ENCODE data around the gene LRRC37A3. TPM values are rescaled to one million over a fixed set of nuclear protein-coding genes. Genes with fewer than 3 reads are reported as not detected.
"Not testable (repeated sequence)": the region's sequence is repeated elsewhere in the genome, so short reads cannot be mapped to it uniquely, and the experiment has no call there.

LRRC37A3 gene
- total RNA-seq, 3 donors from 2014 or later = 8.2 to 17.3 (median 14.7) TPM

DNA sequence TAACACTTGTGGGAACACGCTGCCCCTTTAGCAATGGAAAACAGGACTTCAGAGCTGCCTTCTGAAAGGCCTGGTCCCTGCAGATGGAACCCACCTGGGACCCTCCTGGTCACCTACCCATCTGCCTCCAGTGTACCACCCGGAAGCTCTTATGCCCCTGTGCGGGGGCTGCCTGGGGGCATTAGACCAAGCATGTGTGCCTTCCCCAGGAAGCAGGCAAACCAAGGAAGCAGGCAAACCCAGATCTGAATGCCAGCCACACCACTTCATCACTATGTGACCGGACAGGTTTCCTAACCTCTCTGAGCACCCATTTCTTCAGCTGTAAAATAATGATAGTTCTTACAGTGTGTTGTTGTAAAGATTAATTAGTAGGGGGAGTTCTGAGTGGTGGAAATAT lies 20.8 kb upstream of the LRRC37A3 start:
- DNase-seq (ENCODE audit: low spot score in 2 of 2) = no peak
- intact Hi-C loops (cut with DNase I; ENCODE audit: low total_unique reads) = no loop called here
- H3K27me3 ChIP-seq = no peaks in the 10 kb centered on the region

DNA sequence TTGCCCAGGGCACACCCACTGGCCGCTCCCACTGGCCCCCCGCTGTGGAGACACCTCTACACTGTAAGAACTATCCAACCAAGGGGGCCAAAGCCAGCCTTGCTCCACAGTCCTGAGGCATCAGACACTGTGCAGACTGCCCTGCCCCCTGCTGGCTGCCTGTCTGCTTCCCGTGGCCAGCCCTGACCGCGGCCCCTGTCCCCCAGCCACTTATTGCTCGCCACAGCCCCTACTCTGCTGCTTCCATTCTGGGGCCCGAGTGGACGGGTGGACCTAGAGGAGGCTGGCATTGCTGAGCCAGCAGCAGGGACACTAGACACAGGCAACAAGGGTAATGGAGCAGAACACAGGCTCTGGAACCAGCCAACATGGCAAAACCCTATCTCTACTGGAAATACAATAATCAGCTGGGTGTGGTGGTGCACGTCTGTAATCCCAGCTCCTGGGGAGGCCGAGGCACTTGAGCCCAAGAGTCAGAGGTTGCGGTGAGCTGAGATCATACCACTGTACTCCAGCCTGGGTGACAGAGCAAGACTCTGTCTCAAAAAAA lies 19.7 kb upstream of the LRRC37A3 start:
- Histone ChIP-seq H3K4me1 (no peaks in the 10 kb centered on the region), H3K4me3 (no peak overlapping the region), H3K9me3 (no peaks in the 10 kb centered on the region), H3K27me3 (no peaks in the 10 kb centered on the region), H3K27ac (no peak overlapping the region), H3K36me3 (no peaks in the 10 kb centered on the region)
- DNase-seq (ENCODE audit: low spot score in 2 of 2) = no peak
- intact Hi-C loops (cut with DNase I; ENCODE audit: low total_unique reads) = no loop called here
- no peak for TF ChIP-seq POLR2A (IDR thresholded peaks at IDR 0.05)
- TF ChIP-seq, protein P1, sequence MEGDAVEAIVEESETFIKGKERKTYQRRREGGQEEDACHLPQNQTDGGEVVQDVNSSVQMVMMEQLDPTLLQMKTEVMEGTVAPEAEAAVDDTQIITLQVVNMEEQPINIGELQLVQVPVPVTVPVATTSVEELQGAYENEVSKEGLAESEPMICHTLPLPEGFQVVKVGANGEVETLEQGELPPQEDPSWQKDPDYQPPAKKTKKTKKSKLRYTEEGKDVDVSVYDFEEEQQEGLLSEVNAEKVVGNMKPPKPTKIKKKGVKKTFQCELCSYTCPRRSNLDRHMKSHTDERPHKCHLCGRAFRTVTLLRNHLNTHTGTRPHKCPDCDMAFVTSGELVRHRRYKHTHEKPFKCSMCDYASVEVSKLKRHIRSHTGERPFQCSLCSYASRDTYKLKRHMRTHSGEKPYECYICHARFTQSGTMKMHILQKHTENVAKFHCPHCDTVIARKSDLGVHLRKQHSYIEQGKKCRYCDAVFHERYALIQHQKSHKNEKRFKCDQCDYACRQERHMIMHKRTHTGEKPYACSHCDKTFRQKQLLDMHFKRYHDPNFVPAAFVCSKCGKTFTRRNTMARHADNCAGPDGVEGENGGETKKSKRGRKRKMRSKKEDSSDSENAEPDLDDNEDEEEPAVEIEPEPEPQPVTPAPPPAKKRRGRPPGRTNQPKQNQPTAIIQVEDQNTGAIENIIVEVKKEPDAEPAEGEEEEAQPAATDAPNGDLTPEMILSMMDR (IDR thresholded peaks at IDR 0.05) = peak in 1 of 3 donors; percentile 19
- no peak for TF ChIP-seq POLR2AphosphoS5 (IDR thresholded peaks at IDR 0.05)

More for the DNA sequence above, 20.8 kb upstream of the LRRC37A3 start:
- Histone ChIP-seq H3K27ac (no peak overlapping the region), H3K9me3 (no peaks in the 10 kb centered on the region), H3K36me3 (no peaks in the 10 kb centered on the region), H3K4me3 (no peak overlapping the region), H3K4me1 (no peaks in the 10 kb centered on the region)
- TF ChIP-seq POLR2A (IDR thresholded peaks at IDR 0.05) (no peak), POLR2AphosphoS5 (IDR thresholded peaks at IDR 0.05) (no peak)
- TF ChIP-seq, protein P1 (IDR thresholded peaks at IDR 0.05) = no peak

DNA sequence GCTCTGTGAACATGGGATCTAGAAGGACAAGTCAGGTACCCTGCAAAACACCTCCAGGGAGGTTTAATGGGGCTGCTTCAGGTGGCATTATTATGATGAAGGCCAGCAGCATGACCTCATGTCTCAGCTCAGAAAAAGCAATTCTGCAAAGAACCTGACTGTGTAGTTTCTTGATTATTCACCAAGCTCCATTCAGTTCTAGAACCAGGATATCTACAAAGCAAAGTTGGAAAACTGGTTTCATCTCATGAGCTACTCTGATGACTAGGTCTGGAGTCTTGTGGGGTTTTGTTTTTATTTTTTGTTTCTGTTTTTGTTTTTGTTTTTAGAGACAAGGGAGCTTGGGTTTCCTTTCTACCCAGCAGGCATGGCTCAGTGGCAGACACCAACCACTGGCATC lies 19.0 kb upstream of the LRRC37A3 start:
- intact Hi-C loops (cut with DNase I; ENCODE audit: low total_unique reads) = no loop called here
- TF ChIP-seq POLR2A (IDR thresholded peaks at IDR 0.05) (no peak), POLR2AphosphoS5 (IDR thresholded peaks at IDR 0.05) (no peak)
- TF ChIP-seq, protein P1 (IDR thresholded peaks at IDR 0.05) = no peak

GRCh38 chr17:64936117-64936516 lies 16.8 kb upstream of the LRRC37A3 start:
- Histone ChIP-seq H3K9me3 (no peaks in the 10 kb centered on the region), H3K27ac (no peak overlapping the region), H3K27me3 (no peaks in the 10 kb centered on the region), H3K4me3 (no peak overlapping the region), H3K4me1 (no peaks in the 10 kb centered on the region), H3K36me3 (no peaks in the 10 kb centered on the region)
- intact Hi-C loops (cut with DNase I; ENCODE audit: low total_unique reads) = no loop called here
- TF ChIP-seq, protein P1 (IDR thresholded peaks at IDR 0.05) = no peak
- TF ChIP-seq POLR2AphosphoS5 (IDR thresholded peaks at IDR 0.05) (no peak), POLR2A (IDR thresholded peaks at IDR 0.05) (no peak)
- no peak for DNase-seq (ENCODE audit: low spot score in 2 of 2)

More for the DNA sequence above, 19.0 kb upstream of the LRRC37A3 start:
- H3K4me1 ChIP-seq = no peaks in the 10 kb centered on the region
- no peak for DNase-seq (ENCODE audit: low spot score in 2 of 2)
- no peaks in the 10 kb centered on the region for H3K27me3 ChIP-seq
- no peaks in the 10 kb centered on the region for H3K36me3 ChIP-seq
- H3K27ac ChIP-seq = no peak overlapping the region
- H3K4me3 ChIP-seq = no peak overlapping the region
- H3K9me3 ChIP-seq = no peaks in the 10 kb centered on the region

DNA sequence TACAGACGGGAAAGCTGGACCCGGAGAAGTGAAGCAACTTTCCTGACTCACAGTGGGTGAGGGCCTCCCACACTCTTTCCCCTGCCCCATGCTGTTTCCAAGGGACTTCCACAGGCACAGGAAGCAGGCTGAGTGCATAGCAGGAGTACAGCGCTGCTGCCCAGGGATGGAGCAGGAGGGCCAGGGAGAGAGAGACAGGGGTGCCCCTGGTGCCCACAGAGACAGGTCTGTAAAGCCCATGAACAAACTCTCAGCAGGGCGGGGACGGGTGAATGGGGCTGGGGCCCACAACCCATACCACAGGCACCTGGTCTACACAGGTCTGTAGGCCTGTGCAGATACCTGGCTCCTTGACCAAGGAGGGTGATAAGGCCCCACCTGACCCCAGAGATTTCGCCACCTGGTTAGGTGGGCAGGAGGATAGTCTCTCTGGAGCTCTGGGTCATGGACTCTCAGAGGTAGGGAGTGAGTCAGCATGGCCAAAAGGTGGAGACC lies 15.1 kb upstream of the LRRC37A3 start:
- intact Hi-C loops (cut with DNase I; ENCODE audit: low total_unique reads); H3K4me1 ChIP-seq; H3K27ac ChIP-seq: not testable (repeated sequence)

DNA sequence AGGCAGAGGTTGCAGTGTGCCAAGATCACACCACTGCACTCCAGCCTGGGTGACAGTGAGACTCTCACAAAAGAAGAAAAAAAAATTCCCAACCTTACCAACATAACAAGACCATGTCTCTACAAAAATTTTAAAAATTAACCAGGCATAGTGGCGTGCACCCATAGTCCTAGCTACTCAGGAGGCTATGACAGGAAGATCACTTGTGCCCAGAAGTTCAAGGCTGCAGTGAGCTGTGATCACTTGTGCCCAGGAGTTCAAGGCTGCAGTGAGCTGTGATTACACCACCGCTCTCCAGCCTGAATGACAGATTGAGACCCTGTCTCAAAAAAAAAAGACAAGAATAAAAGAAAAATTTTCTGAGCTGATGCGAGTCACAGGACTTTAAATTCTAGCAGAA lies 13.6 kb upstream of the LRRC37A3 start:
- H3K9me3 ChIP-seq; H3K36me3 ChIP-seq; H3K27ac ChIP-seq; DNase-seq (ENCODE audit: low spot score in 2 of 2); H3K27me3 ChIP-seq; intact Hi-C loops (cut with DNase I; ENCODE audit: low total_unique reads); H3K4me1 ChIP-seq; H3K4me3 ChIP-seq: not testable (repeated sequence)

More for the DNA sequence above, 15.1 kb upstream of the LRRC37A3 start:
- not testable (repeated sequence) for H3K27me3 ChIP-seq; DNase-seq (ENCODE audit: low spot score in 2 of 2); H3K4me3 ChIP-seq; H3K36me3 ChIP-seq; H3K9me3 ChIP-seq

- not testable (repeated sequence) for H3K4me3 ChIP-seq
These were observed 11.1 kb upstream of the LRRC37A3 start for GRCh38 chr17:64930374-64930773.

GRCh38 chr17:64929419-64930209 lies 10.3 kb upstream of the LRRC37A3 start:
- H3K9me3 ChIP-seq; H3K27ac ChIP-seq; intact Hi-C loops (cut with DNase I; ENCODE audit: low total_unique reads); DNase-seq (ENCODE audit: low spot score in 2 of 2); H3K4me3 ChIP-seq; H3K4me1 ChIP-seq; H3K36me3 ChIP-seq; H3K27me3 ChIP-seq: not testable (repeated sequence)

More at GRCh38 chr17:64930374-64930773, 11.1 kb upstream of the LRRC37A3 start:
- intact Hi-C loops (cut with DNase I; ENCODE audit: low total_unique reads); H3K27me3 ChIP-seq; H3K9me3 ChIP-seq; H3K27ac ChIP-seq; H3K36me3 ChIP-seq; H3K4me1 ChIP-seq; DNase-seq (ENCODE audit: low spot score in 2 of 2): not testable (repeated sequence)

DNA sequence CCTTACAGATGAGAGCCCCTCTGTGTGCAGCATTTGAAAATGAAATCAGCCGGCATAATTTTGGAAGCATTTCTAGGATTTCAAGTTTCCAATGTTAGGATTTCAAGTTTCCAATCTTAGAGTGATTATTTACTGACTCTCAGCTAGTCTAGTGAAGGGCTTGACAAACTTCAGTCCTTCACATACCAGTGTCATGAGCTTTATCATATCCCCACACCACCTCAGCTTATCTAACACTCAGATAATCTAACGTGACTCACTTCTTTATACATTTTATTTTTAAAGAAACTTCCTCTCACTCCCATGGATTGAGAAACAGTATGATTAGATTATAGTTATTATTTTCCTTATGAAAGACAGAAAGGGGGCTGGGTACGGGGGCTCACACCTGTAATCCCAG lies 9.4 kb upstream of the LRRC37A3 start:
- H3K27ac ChIP-seq; H3K9me3 ChIP-seq; H3K27me3 ChIP-seq; intact Hi-C loops (cut with DNase I; ENCODE audit: low total_unique reads); H3K36me3 ChIP-seq; H3K4me3 ChIP-seq; H3K4me1 ChIP-seq; DNase-seq (ENCODE audit: low spot score in 2 of 2): not testable (repeated sequence)
